HG02981 (cell line): Measurements from ENCODE around the gene ARHGEF7.
A peak's percentile ranks its signal among the peaks of the same experiment; 100 is the strongest.

Source experiments
- ATAC-seq: cut with Tn5 transposase; IDR thresholded peaks from one replicate; pipeline ENCODE4 v1.9.1; 2021; ENCODE audit warnings: mild to moderate bottlenecking, moderate library complexity; ENCODE audit not compliant: unreplicated experiment

ARHGEF7 gene

GRCh38 chr13:111292710-111293485 lies 177.8 kb downstream of the ARHGEF7 start:
- ATAC-seq, result no peak

DNA sequence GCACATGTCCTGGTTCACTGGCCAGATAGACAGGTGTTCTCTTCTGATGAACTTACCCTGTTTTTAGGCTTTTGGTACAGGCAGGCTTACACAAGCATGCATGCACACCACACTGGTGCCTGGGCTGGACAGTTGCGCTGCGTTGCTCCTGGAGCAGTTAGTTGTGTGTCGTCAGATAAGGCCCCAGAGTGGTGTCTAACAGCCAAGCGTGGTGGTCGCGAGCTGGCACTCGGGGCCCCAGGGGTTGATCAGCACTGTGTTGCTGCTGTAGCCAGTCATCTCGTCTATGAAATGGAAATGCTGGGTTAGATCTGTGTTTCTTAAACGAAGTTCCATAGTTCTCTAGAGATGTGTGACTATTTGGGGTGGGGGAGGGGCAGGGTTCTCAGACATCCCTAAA lies 180.8 kb downstream of the ARHGEF7 start:
- ATAC-seq, result no peak

GRCh38 chr13:111296417-111296816 lies 181.3 kb downstream of the ARHGEF7 start:
- no peak for ATAC-seq

GRCh38 chr13:111298214-111298975 lies 183.3 kb downstream of the ARHGEF7 start:
- ATAC-seq, result no peak

DNA sequence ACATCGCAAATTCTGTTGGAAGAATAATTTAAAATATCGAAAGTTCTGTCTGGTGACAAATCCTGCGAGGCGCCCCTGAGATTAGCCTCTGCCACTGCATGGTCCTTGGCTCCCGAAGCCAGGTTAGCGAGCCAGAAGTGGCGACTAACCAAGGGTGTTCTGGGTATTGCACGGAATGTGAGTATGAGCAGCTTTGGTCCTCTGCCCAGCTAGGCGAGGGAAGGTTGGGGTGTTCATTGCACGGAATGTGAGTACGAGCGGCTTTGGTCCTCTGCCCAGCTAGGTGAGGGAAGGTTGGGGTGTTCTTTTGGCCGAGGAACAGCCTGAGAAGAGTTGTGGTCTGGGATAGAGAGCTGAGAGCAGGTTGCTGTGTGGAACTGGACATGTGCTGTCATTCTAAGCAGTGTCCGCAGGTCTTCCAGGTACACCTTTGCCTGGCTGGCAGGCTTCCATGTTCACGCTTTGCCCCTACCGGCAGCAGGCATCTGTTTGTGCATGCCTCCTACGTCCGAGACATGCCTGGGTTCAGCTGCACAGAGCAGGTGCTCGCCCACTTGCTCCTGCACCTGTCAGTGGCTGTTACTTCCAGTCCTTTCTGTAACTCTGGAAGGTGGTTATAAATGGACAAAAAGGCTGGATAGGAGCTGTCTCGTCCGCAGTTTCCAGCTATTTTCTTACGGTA lies 187.1 kb downstream of the ARHGEF7 start:
- ATAC-seq, result no peak

GRCh38 chr13:111303559-111303958 lies 188.4 kb downstream of the ARHGEF7 start:
- peak; percentile 9 for ATAC-seq

- peak; percentile 95 for ATAC-seq
Observed at GRCh38 chr13:111304041-111304544, 189.0 kb downstream of the ARHGEF7 start.

GRCh38 chr13:111304603-111305289 lies 189.6 kb downstream of the ARHGEF7 start:
- no peak for ATAC-seq

DNA sequence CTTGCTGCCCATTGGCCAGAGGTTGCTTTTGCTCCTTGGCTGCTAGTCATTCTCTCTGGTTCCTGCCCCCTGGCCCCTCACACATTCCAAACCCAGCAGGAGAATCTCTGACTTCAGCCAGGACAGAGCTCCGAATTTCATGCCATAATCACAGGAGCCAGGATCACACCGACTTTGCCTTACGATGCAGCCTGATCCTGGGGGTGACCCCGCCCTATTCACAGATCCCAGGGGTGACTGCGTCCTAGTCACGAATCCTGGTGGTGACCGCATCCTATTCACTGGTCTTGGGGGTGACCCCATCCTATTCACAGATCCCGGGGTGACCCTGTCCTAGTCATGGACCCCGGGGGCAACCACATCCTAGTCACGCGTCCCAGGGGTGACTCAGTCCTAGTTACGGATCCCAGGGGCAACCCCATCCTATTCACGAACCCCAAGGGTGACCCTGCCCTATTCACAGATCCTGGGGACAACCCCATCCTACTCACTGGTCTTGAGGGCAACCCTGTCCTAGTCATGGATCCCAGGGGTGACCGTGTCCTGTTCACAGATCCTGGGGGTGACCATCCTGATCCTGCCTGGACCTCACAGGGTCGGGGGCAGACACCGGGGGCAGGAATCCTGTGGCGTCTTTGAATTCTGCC lies 198.0 kb downstream of the ARHGEF7 start:
- ATAC-seq, result no peak

DNA sequence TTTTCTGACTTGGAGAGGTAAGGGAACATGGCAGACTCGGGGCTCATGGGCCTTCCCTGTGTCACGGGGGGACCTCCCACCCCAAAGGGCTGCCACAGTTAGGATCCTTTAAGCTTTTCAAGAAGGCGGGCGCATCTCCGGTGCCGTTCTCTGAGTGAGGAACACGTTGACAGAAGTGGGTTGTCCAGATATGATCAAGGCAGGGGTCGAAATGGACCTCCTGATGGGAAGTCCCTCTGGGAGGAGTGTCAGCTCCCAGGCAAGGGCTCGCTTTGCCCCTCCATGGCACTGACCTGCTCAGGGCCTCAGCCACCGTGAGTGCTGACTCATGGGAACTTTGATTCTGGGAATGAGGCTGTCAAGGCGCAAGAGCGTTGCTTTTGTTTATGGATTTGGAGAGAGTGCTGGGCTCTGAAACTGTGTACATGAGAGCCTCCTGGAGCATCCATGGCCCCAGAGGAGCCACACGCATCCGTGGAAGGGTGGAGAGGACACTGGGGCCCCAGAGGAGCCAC lies 198.9 kb downstream of the ARHGEF7 start:
- no peak for ATAC-seq

- no peak for ATAC-seq
Observed at GRCh38 chr13:111314852-111315251, 199.7 kb downstream of the ARHGEF7 start.

DNA sequence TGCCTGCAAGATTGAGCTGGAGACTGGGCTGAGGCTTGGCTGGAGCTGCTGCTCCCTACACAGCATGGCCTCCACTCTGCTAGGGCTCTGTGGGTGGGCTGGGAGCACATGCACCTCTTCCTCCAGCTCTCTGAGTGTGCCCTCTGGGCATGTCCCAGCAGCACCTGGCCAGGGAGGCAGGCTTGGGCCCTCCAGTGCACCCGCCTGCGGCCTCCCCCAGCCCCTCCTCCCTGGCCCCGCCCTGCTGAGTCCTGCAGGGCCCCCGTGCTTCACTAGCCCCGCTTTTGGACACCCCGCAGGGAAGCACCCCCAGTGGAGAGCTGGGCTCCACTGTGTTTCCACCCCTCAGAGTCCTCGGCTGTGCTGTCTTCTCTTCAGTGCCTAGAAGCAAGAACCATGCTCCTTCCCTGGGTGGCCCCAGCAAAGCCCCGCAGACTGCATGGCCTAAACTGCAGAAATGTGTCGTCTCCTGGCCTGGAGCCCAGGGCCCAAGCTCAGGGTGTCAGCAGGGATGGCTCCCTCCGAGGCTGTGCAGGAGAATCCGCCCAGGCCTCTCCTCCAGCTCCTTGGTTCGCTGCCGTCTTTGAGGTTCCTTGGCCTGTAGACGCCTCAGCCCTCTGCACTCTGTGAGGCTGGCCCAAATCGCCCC lies 200.4 kb downstream of the ARHGEF7 start:
- no peak for ATAC-seq

- ATAC-seq, result no peak
Observed at GRCh38 chr13:111316161-111316730, 201.1 kb downstream of the ARHGEF7 start.

- no peak for ATAC-seq
Observed at GRCh38 chr13:111317042-111317550, 202.0 kb downstream of the ARHGEF7 start.

DNA sequence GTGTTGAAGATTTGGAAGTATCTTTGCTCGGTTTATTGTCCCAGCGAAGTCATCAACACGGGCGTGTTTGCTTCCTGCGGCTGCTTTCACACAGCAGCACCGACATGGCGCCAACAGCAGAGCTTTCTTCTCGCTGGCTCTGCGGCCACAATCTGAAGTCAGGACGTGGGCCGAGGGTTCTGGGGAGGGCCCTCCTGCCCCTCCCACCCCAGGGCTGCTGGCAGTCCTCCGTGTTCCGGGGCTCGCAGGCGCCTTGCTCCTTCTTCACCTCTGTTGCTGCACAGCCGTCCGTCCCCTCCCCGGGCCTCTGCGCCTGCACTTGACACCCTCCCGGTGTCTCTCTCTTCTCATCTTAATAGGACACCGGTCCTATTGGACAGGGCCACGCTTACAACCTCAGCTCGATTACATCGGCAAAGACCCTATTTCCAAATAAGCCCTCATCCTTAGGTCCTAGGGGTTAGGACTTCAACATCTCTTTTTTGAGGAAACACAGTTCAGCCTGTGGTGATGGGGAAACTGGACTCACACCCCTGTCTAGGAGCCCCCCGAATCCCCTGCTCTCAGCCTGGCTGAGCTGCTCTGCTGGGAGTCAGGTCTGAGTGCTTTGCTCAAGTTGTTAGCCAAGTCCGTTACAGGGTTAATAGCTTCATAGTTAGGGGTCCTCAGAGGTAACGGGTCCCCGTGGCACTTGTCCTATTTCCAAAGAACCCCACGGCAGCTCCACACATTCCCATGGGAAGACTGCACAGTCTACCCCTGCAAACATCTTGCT lies 202.6 kb downstream of the ARHGEF7 start:
- no peak for ATAC-seq

DNA sequence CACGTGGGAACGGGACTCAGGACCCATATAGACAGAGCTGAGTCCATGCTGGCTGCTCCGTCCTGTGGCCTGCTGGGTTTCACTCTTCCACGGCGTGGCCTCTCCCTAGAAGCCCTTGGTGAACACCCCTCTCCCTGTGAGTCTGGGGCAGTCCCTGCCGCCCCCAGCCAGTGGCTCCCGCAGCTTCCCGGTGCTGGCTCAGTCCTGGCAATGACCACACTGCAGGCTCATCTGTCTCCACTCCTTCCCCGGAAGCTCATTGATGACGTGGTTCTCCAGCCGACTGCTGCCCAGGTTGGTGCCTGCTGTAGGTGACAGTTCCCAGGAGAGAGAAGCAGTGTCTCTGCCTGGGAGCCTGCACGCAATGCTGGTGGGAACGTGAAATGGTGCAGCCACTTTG lies 203.3 kb downstream of the ARHGEF7 start:
- ATAC-seq, result no peak

DNA sequence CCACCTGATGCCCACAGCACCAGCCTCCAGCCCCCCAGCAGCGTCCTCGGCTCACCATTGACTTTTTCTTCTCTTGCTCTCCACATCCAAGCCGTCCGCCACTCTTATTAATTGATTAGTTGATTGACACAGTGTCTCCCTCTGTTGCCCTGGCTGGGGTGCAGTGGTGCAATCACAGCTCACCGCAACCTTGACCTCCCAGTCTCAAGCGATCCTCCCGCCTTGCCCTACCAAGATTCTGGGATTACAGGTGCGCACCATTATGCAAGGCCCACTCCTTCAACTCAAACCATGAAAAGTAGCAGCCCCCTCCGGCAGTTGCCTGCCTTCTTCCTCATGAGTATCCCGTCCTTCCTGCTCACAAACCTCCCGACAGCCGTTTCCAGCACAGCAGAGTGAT lies 204.4 kb downstream of the ARHGEF7 start:
- no peak for ATAC-seq
